Measurements from ENCODE around the gene TPM1.
A peak's percentile ranks its signal among the peaks of the same experiment; 100 is the strongest.

- TF ChIP-seq CTCF (IDR thresholded peaks at IDR 0.05), result peak in 5 of 7 experiments; percentile 81 to 95 (median 93)
- TF ChIP-seq POLR2A (IDR thresholded peaks at IDR 0.05), result no peak
Measured at GRCh38 chr15:63048115-63048775, 5.7 kb downstream of the TPM1 start.
